Subcutaneous preadipocyte (primary cell): Measurements from ENCODE around the gene ZNF326. TPM values are rescaled to one million over a fixed set of nuclear protein-coding genes. Genes with fewer than 3 reads are reported as not detected.

Experiments used
- small RNA-seq: library from RNA; depleted of rRNA; stranded (forward); fragments of <200 nt; gene quantifications from one replicate; pipeline ENCODE3, GENCODE V24; 2012
- total RNA-seq: library from RNA; depleted of rRNA; stranded (reverse); fragments of >200 nt; gene quantifications from 2 replicates; pipeline ENCODE4 v1.2.3, GENCODE V29; 2012

Gene ZNF326, protein sequence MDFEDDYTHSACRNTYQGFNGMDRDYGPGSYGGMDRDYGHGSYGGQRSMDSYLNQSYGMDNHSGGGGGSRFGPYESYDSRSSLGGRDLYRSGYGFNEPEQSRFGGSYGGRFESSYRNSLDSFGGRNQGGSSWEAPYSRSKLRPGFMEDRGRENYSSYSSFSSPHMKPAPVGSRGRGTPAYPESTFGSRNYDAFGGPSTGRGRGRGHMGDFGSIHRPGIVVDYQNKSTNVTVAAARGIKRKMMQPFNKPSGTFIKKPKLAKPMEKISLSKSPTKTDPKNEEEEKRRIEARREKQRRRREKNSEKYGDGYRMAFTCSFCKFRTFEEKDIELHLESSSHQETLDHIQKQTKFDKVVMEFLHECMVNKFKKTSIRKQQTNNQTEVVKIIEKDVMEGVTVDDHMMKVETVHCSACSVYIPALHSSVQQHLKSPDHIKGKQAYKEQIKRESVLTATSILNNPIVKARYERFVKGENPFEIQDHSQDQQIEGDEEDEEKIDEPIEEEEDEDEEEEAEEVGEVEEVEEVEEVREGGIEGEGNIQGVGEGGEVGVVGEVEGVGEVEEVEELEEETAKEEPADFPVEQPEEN
- total RNA-seq, result 7.7 and 8.4 TPM in 2 replicates

DNA sequence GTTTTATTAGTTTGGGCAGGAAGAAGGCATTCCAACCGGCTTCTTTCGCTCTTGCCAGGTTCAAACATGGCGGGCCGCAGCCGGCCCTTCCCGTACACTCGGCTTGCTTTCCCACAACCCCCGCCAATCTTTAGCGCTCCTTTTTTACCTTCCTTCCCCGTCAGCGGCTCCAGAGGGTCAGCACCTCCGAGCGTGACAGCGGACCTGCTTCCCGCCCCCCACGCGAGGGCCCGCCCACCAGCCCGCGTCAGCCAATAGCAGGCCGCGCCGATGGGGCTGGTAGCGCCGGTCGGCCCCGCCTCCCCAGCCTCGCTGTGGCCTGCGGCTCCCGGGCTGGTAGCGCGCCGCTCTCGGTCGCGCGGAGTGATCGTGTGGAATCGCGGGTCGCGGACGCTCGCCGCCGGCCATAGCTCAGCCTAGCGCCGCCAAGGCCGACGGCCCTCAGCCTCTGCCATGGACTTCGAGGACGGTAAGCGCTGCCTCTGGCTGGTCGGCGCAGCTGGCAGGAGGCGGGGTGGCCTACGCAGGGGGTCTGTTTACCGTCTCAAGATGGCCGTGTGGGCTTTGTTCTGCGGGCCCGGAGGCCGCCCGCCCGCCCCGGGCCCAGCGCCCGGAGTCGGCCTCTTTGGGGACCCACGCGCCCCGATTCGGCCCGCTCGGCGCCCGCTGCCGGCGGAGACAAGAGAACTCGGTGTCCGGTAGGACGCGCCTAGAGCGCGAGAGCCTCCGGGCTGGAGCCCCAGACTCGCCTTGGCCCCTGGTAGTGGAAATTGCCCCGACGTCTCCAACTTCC, at the start of gene ZNF326:
ZNF326 (plus strand) TSS at position 306 of the 793 bp plus-strand sequence; CDS start at position 454, 148 bp downstream.

Small RNA genes within 50 kb of the gene (small RNA-seq; reads per million reads assigned to genes)
- gene RN7SKP272, result not detected

Other genes starting within 250 kb of the ZNF326 start
- 13.2 and 23.5 TPM in 2 replicates for gene LRRC8D, start 174.1 kb upstream of the ZNF326 start, total RNA-seq